ENCODE measurements around the gene HLTF. TPM values are rescaled to one million over a fixed set of nuclear protein-coding genes. Genes with fewer than 3 reads are reported as not detected.

The HLTF gene
- total RNA-seq, 6 donors from 2014 or later, result 14.1 to 26.2 (median 19.0) TPM

DNA sequence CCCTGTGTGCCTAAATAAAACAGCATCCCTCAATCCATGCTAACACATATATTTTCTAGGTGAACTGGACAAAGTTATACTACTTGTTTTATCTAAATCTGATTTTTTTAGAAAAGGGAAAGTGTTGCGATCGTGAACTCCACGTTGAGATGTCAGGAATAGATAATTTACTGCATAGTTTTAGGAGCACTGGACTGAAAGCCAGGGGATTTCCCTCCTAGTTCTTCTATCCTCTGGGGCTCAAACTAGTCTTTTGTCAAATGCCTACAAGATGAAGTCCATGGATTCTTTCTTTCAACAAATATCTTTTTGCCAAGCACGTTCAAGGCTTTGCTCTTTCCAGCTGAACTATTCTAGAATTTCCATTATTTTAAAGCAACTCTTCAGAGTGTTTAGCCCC lies 42.5 kb upstream of the HLTF start:
- Histone ChIP-seq H3K4me1 (peaks cover 21 to 39% (median 26%) of the 10 kb centered on the region in 4 donors), H3K36me3 (no peaks in the 10 kb centered on the region), H3K9me3 (no peaks in the 10 kb centered on the region), H3K27ac (peak overlapping the region; percentile 74 to 95 (median 90)), H3K27me3 (no peaks in the 10 kb centered on the region), H3K4me3 (peak overlapping the region; percentile 39 to 95 (median 90))
- DNase-seq, result no peak
- TF ChIP-seq POLR2AphosphoS5 (IDR thresholded peaks at IDR 0.05) (no peak), POLR2A (IDR thresholded peaks at IDR 0.05) (no peak), EP300 (IDR thresholded peaks at IDR 0.05) (no peak)
- TF ChIP-seq, protein P1, sequence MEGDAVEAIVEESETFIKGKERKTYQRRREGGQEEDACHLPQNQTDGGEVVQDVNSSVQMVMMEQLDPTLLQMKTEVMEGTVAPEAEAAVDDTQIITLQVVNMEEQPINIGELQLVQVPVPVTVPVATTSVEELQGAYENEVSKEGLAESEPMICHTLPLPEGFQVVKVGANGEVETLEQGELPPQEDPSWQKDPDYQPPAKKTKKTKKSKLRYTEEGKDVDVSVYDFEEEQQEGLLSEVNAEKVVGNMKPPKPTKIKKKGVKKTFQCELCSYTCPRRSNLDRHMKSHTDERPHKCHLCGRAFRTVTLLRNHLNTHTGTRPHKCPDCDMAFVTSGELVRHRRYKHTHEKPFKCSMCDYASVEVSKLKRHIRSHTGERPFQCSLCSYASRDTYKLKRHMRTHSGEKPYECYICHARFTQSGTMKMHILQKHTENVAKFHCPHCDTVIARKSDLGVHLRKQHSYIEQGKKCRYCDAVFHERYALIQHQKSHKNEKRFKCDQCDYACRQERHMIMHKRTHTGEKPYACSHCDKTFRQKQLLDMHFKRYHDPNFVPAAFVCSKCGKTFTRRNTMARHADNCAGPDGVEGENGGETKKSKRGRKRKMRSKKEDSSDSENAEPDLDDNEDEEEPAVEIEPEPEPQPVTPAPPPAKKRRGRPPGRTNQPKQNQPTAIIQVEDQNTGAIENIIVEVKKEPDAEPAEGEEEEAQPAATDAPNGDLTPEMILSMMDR (IDR thresholded peaks at IDR 0.05), result no peak
- 16 to 29% methylated on average over 4 of the region's 4 CpGs for WGBS, 2 donors
- no peak for ATAC-seq (ENCODE audit: low FRiP score in 2 of 2)

DNA sequence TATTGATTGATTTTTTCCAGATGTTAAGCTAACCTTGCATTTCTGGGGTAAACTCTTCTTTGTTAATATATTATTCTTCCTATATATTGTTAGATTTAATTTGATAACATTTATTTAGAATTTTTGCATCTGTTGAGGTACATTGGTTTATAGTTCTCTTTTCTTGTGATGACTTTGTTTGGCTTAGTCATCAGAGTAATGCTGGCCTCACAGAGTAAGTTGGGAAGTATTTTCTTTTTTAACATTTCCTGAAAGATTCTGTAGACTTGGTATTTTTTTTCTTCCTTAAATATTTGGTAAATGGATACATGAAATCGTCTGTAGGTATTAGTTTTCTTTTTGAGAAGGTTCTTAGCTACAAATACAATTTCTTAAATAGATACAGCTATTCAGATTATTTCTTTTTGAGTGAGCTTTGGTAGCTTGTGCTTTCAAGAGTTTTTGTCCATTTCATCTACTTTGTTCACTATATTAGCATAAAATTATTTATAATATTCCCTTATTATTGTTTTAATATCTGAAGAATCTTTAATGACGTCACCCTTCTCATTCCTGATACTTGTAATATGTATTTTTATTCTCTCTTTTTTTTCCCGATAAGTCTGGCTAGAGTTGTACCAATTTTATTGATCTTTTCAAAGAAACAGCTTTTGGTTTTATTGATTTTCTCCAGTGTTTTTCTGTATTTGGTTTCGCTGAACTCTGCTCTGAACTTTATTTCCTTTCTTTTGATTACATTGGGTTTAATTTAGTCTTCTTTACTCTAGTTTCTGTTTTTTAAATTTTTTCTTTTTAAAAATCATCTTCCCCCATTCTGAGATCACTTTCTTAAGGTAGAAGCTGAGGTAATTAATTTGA lies 36.6 kb upstream of the HLTF start:
- H3K27me3 ChIP-seq, result no peaks in the 10 kb centered on the region
- whole genome bisulfite sequencing, 2 donors, result 82 to 84% methylated on average over 4 of the region's 4 CpGs
- H3K4me1 ChIP-seq, result no peaks in the 10 kb centered on the region
- no peak for TF ChIP-seq EP300 (IDR thresholded peaks at IDR 0.05)
- TF ChIP-seq, protein P1 (IDR thresholded peaks at IDR 0.05), result no peak
- TF ChIP-seq POLR2AphosphoS5 (IDR thresholded peaks at IDR 0.05), result no peak
- no peak for TF ChIP-seq POLR2A (IDR thresholded peaks at IDR 0.05)
- no peaks in the 10 kb centered on the region for H3K9me3 ChIP-seq
- no peaks in the 10 kb centered on the region for H3K36me3 ChIP-seq
- ATAC-seq (ENCODE audit: low FRiP score in 2 of 2), result no peak
- H3K4me3 ChIP-seq, result no peak overlapping the region
- no peak overlapping the region for H3K27ac ChIP-seq
- DNase-seq, result no peak

DNA sequence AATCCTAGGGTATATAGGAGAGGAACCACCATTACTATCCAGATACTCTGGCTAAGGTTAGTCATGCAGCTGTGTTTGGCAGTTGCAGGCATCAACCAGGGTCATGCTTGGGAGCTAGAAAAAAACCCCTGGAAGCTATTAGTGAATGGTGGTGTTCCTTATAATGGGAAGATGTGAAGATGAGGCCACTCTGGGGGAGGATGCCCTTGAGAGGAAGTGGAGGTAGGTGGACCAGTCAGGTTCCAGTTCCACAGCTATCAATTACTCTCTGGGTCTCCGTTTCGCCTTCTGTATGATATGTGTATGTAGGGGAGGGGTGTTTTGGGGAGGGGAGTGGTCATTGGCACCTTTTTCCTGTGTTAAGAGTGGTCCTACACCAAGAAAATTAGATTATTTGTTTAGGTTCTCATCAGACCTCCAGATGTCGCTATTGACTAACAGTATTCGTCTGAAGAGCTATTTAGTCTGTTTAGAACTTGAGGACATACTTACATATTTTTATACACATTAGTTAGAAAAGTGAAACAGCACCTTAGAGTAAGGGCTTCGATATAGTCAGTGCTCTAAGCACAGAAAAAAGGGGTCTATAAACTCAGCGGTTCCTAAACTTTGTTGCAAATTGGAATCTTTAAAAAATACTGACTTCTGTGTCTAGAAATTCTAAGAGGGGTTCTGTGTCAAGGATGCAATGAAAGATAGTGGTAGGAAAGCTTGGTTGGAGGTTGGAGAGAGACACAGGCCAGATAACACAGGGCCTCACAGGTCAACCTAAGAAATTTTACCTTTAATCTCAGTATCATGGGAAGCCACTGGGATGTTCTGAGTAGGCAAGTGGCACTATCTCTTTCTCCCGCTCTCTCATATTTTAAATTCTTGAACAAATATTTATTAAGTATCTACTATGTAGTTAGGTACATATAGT lies 34.0 kb upstream of the HLTF start:
- H3K27ac ChIP-seq, result no peak overlapping the region
- no peak for TF ChIP-seq EP300 (IDR thresholded peaks at IDR 0.05)
- TF ChIP-seq, protein P1 (IDR thresholded peaks at IDR 0.05), result peak; percentile 42 to 72 (median 59)
- WGBS, 2 donors, result 17 to 19% methylated on average over 7 of the region's 7 CpGs
- ATAC-seq (ENCODE audit: low FRiP score in 2 of 2) (peak; percentile 50 to 89), DNase-seq (no peak)
- no peak overlapping the region for H3K4me3 ChIP-seq
- no peaks in the 10 kb centered on the region for H3K36me3 ChIP-seq
- no peaks in the 10 kb centered on the region for H3K4me1 ChIP-seq
- H3K27me3 ChIP-seq, result no peaks in the 10 kb centered on the region
- no peaks in the 10 kb centered on the region for H3K9me3 ChIP-seq

DNA sequence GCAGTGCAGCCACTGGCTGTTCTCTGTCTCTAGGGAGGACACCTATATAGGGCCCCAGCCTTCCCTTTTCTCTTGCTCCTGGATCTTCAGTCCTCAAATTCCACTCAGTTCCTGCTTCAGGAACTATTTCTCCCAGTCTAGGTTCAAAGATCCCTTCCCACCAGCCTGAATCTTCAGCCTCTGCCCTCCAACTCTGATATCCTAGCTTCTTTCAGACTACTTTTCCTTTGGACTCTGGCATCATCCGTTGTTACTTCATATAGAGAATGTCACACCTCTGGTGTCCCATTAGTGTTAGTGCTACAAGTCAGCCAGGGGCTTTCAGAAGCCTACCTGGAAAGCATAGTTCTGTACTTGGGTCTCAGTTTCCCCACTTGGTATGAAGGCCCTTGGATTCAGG lies 33.1 kb upstream of the HLTF start:
- TF ChIP-seq EP300 (IDR thresholded peaks at IDR 0.05), result no peak
- TF ChIP-seq, protein P1 (IDR thresholded peaks at IDR 0.05), result no peak
- WGBS, 2 donors, result 94 to 96% methylated on average over 1 of the region's 1 CpG

More for the DNA sequence above, 33.1 kb upstream of the HLTF start:
- no peak for ATAC-seq (ENCODE audit: low FRiP score in 2 of 2)
- no peaks in the 10 kb centered on the region for H3K9me3 ChIP-seq
- no peaks in the 10 kb centered on the region for H3K36me3 ChIP-seq
- H3K27me3 ChIP-seq, result no peaks in the 10 kb centered on the region
- H3K27ac ChIP-seq, result no peak overlapping the region
- H3K4me1 ChIP-seq, result no peaks in the 10 kb centered on the region
- no peak for DNase-seq
- H3K4me3 ChIP-seq, result no peak overlapping the region
